ENCODE data around the gene AJAP1. TPM values are rescaled to one million over a fixed set of nuclear protein-coding genes. Genes with fewer than 3 reads are reported as not detected.

The AJAP1 gene
- polyA plus RNA-seq, 1 donor from 2014 or later: 7.9 TPM

DNA sequence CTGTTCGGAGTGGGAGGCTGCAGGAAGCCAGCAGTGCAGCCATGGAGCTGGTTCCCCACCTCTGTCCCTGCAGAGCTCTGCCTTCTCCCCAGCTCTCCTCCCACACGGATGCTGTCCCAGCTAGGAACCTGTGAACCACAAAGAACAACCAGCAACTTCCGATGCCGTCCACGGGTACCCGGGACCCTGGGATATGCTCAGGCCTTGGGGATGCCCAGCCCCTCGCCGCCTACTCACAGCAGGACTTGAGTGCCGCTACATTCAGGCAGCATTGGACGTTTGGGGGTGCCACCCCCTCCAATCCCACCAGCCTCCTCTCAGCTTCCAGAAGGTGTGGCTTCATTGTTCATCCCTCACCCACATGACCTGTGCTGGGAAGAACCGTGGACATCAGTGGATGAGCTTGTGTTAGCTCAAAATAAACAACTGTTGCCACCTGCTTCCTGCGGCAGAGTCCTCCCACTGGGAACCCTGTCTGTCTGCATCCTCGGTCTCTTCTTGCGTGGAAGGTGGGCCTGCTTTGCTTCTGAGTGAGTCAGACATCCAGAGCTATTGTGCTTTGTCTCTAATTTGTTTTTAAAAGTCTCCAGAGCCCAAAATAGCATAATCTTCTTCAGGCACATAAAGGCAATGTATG, 20.1 kb upstream of the AJAP1 start (continued):
- TF ChIP-seq EP300 (conservative IDR thresholded peaks at IDR 0.05; ENCODE audit: poor library complexity, severe bottlenecking) (no peak), POLR2AphosphoS5 (IDR thresholded peaks at IDR 0.05) (no peak), TAF1 (IDR thresholded peaks at IDR 0.05; ENCODE audit: low read depth) (no peak), MXI1 (conservative IDR thresholded peaks at IDR 0.05; ENCODE audit: poor library complexity, severe bottlenecking) (no peak)

DNA sequence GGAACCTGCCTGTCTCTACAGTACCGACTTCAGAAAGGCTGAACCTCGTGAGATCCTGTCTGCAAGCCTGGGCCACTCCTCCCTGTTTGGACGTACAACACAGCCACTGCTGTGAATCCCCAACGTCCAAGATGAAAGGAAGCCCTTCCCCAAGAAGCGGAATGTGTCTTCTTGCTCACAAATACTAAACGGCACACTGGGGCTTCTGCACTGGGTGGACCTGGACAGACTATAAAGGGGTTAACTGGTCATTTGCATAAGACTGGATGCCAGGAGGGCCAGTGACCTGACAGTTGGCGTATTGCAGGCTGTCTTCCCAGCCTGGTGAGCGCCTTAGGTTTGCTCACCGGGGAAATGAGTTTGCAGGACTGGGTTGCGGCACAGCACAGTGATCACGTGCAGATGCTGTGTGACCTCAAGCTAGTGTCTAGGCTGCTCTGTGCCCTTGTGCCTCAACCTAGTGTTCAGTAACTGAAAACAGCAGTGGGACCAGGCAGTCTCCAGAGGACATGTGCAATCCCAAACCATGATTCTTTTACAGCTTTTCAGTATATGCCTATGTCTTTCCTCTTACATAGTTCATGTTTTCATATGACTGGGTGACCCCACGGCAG, 19.5 kb upstream of the AJAP1 start:
- TF ChIP-seq TAF1 (IDR thresholded peaks at IDR 0.05; ENCODE audit: low read depth) (no peak), EZH2 (IDR thresholded peaks at IDR 0.05; ENCODE audit: borderline replicate concordance, insufficient read depth, low read length, poor library complexity, severe bottlenecking) (no peak), POLR2AphosphoS5 (IDR thresholded peaks at IDR 0.05) (no peak), SMC3 (conservative IDR thresholded peaks at IDR 0.05; ENCODE audit: poor library complexity) (no peak), EP300 (conservative IDR thresholded peaks at IDR 0.05; ENCODE audit: poor library complexity, severe bottlenecking) (no peak), MXI1 (conservative IDR thresholded peaks at IDR 0.05; ENCODE audit: poor library complexity, severe bottlenecking) (no peak), RAD21 (conservative IDR thresholded peaks at IDR 0.05) (no peak)
- TF ChIP-seq, protein P1, sequence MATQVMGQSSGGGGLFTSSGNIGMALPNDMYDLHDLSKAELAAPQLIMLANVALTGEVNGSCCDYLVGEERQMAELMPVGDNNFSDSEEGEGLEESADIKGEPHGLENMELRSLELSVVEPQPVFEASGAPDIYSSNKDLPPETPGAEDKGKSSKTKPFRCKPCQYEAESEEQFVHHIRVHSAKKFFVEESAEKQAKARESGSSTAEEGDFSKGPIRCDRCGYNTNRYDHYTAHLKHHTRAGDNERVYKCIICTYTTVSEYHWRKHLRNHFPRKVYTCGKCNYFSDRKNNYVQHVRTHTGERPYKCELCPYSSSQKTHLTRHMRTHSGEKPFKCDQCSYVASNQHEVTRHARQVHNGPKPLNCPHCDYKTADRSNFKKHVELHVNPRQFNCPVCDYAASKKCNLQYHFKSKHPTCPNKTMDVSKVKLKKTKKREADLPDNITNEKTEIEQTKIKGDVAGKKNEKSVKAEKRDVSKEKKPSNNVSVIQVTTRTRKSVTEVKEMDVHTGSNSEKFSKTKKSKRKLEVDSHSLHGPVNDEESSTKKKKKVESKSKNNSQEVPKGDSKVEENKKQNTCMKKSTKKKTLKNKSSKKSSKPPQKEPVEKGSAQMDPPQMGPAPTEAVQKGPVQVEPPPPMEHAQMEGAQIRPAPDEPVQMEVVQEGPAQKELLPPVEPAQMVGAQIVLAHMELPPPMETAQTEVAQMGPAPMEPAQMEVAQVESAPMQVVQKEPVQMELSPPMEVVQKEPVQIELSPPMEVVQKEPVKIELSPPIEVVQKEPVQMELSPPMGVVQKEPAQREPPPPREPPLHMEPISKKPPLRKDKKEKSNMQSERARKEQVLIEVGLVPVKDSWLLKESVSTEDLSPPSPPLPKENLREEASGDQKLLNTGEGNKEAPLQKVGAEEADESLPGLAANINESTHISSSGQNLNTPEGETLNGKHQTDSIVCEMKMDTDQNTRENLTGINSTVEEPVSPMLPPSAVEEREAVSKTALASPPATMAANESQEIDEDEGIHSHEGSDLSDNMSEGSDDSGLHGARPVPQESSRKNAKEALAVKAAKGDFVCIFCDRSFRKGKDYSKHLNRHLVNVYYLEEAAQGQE (IDR thresholded peaks at IDR 0.05; ENCODE audit: borderline replicate concordance): no peak
- TF ChIP-seq, protein P2, sequence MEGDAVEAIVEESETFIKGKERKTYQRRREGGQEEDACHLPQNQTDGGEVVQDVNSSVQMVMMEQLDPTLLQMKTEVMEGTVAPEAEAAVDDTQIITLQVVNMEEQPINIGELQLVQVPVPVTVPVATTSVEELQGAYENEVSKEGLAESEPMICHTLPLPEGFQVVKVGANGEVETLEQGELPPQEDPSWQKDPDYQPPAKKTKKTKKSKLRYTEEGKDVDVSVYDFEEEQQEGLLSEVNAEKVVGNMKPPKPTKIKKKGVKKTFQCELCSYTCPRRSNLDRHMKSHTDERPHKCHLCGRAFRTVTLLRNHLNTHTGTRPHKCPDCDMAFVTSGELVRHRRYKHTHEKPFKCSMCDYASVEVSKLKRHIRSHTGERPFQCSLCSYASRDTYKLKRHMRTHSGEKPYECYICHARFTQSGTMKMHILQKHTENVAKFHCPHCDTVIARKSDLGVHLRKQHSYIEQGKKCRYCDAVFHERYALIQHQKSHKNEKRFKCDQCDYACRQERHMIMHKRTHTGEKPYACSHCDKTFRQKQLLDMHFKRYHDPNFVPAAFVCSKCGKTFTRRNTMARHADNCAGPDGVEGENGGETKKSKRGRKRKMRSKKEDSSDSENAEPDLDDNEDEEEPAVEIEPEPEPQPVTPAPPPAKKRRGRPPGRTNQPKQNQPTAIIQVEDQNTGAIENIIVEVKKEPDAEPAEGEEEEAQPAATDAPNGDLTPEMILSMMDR (IDR thresholded peaks at IDR 0.05; ENCODE audit: poor library complexity, severe bottlenecking): no peak
- no peaks in the 10 kb centered on the region for H3F3A ChIP-seq (ENCODE audit: insufficient read depth, low read length, poor library complexity, severe bottlenecking)
- H3K79me2 ChIP-seq (replicated peaks; ENCODE audit: insufficient read depth, low read length): no peaks in the 10 kb centered on the region
- no peaks in the 10 kb centered on the region for H3K36me3 ChIP-seq (ENCODE audit: insufficient read depth, low read length)
- no peaks in the 10 kb centered on the region for H4K20me1 ChIP-seq (ENCODE audit: insufficient read depth)
- H3K9ac ChIP-seq (ENCODE audit: low read length): no peak overlapping the region
- H3K9me3 ChIP-seq (ENCODE audit: low read length): no peaks in the 10 kb centered on the region
- H3K9me2 ChIP-seq (ENCODE audit: insufficient read depth, low read length): no peaks in the 10 kb centered on the region
- H2AFZ ChIP-seq (ENCODE audit: low read depth, low read length): no peak overlapping the region
- no peak overlapping the region for H3K27ac ChIP-seq (ENCODE audit: low read length)
- H3K4me3 ChIP-seq (ENCODE audit: low read length): no peak overlapping the region
- H3K4me2 ChIP-seq (ENCODE audit: low read length): no peak overlapping the region
- no peaks in the 10 kb centered on the region for H3K27me3 ChIP-seq (ENCODE audit: insufficient read depth, low read depth, low read length)

DNA sequence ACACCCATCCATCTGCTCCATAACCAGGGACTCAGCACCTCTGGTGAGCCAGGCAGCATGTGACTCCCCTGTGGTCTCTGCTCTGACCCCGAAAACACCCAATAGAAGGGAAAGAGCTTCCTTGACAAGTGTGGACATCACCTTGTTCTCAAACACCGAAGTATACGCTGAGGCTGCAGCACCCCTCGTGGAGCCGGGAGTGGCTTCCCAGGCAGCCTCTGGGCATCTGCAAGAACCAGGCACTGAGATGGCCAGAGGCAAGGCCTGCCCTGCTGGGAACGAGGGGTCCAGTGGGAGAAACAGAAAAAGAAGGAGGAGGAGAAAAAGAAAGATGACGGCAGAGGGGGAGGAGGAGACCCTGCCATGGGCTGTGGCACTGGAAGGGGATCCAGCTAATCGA, 18.2 kb upstream of the AJAP1 start:
- TF ChIP-seq, protein P1 (IDR thresholded peaks at IDR 0.05; ENCODE audit: borderline replicate concordance): no peak
- TF ChIP-seq MXI1 (conservative IDR thresholded peaks at IDR 0.05; ENCODE audit: poor library complexity, severe bottlenecking) (no peak), RAD21 (conservative IDR thresholded peaks at IDR 0.05) (no peak), EP300 (conservative IDR thresholded peaks at IDR 0.05; ENCODE audit: poor library complexity, severe bottlenecking) (no peak), EZH2 (IDR thresholded peaks at IDR 0.05; ENCODE audit: borderline replicate concordance, insufficient read depth, low read length, poor library complexity, severe bottlenecking) (no peak), SMC3 (conservative IDR thresholded peaks at IDR 0.05; ENCODE audit: poor library complexity) (no peak), POLR2AphosphoS5 (IDR thresholded peaks at IDR 0.05) (no peak), TAF1 (IDR thresholded peaks at IDR 0.05; ENCODE audit: low read depth) (no peak)
- TF ChIP-seq, protein P2 (IDR thresholded peaks at IDR 0.05; ENCODE audit: poor library complexity, severe bottlenecking): no peak
- H3K4me3 ChIP-seq (ENCODE audit: low read length): no peak overlapping the region
- H3K4me2 ChIP-seq (ENCODE audit: low read length): no peak overlapping the region
- H3K36me3 ChIP-seq (ENCODE audit: insufficient read depth, low read length): no peaks in the 10 kb centered on the region
- no peaks in the 10 kb centered on the region for H4K20me1 ChIP-seq (ENCODE audit: insufficient read depth)
- no peaks in the 10 kb centered on the region for H3K9me2 ChIP-seq (ENCODE audit: insufficient read depth, low read length)
- H2AFZ ChIP-seq (ENCODE audit: low read depth, low read length): no peak overlapping the region
- no peak overlapping the region for H3K9ac ChIP-seq (ENCODE audit: low read length)
- H3K27me3 ChIP-seq (ENCODE audit: insufficient read depth, low read depth, low read length): no peaks in the 10 kb centered on the region
- H3K9me3 ChIP-seq (ENCODE audit: low read length): no peaks in the 10 kb centered on the region
- H3K27ac ChIP-seq (ENCODE audit: low read length): no peak overlapping the region
- H3K79me2 ChIP-seq (replicated peaks; ENCODE audit: insufficient read depth, low read length): no peaks in the 10 kb centered on the region
- H3F3A ChIP-seq (ENCODE audit: insufficient read depth, low read length, poor library complexity, severe bottlenecking): no peaks in the 10 kb centered on the region

All from neural cell (in vitro differentiated cells).